Measurements from ENCODE around the gene ECHS1.
A peak's percentile ranks its signal among the peaks of the same experiment; 100 is the strongest.

Gene ECHS1

DNA sequence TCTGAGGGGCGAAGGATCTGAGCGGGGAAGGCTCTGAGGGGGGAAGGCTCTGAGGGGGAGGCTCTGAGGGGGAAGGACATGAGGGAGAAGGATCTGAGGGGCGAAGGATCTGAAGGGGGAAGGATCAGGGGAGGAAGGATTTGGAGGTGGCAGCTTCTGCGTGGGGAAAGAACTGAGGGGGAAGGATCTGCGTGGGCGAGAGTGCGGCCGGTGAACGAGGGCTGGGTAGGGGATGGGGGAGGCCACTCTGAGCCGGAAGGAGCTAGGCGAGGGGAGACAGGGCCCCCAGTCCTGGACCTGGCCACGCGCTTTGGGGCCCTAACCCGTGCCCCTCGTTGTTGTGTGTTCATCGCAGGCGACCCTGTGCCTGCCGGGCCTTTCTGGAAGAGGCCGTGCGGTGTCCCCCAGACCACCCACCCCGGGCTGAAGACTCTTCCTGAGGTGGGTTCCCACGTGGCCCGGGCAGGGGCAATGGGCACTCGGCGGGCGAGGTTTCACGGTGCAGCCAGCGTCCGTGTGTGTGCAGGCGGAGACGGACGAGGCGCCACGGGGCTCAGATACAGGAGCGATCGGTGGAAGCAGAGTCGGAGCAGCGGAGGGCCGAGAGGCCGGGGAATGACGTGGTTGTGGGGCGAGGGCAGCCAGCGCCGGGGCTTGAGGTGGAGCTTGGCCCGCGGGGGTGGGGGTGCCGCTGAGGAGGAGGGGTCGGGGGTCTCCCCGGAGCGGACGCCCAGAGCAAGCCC, 38.5 kb downstream of the ECHS1 start:
- Histone ChIP-seq H4K8ac (ENCODE audit: low read depth, low read length) (no peak overlapping the region), H2BK12ac (ENCODE audit: low read length) (no peak overlapping the region), H4K91ac (ENCODE audit: low read depth, low read length) (no peak overlapping the region), H3K79me1 (ENCODE audit: low read length) (no peaks in the 10 kb centered on the region), H3K23ac (ENCODE audit: low read length) (no peak overlapping the region), H3K36me3 (ENCODE audit: control insufficient read depth in 1 of 2, insufficient read depth in 2 of 2, low read length in 2 of 2) (no peaks in the 10 kb centered on the region), H3K4me2 (ENCODE audit: low read length) (peak overlapping the region; percentile 27), H2AFZ (ENCODE audit: insufficient read depth, low read length, poor library complexity) (peak overlapping the region; percentile 52), H3K27ac (ENCODE audit: low read depth, low read length) (no peak overlapping the region), H3K14ac (ENCODE audit: low read length) (no peak overlapping the region), H3K27me3 (ENCODE audit: insufficient read depth, low read length) (peaks cover 45% of the 10 kb centered on the region), H2AK5ac (ENCODE audit: low read length) (no peak overlapping the region), H3K4ac (ENCODE audit: low read depth, low read length) (no peak overlapping the region), H2BK120ac (ENCODE audit: insufficient read depth, low read length, poor library complexity) (no peak overlapping the region), H3K18ac (ENCODE audit: low read length) (no peak overlapping the region), H3K9me3 (ENCODE audit: insufficient read depth, low read depth, low read length) (peaks cover 42% of the 10 kb centered on the region), H3K4me3 (ENCODE audit: low read depth, low read length) (no peak overlapping the region), H3K79me2 (ENCODE audit: control insufficient read depth, insufficient read depth, low read length, poor library complexity) (no peaks in the 10 kb centered on the region), H3K4me1 (ENCODE audit: control insufficient read depth in 1 of 2, insufficient read depth in 2 of 2, low read length in 2 of 2) (peaks cover 0 to 3% of the 10 kb centered on the region in 2 experiments), H4K12ac (ENCODE audit: low read depth, low read length) (no peak overlapping the region), H2BK5ac (ENCODE audit: low read depth, low read length, poor library complexity) (no peak overlapping the region), H3K9ac (ENCODE audit: low read length) (no peak overlapping the region)
- DNase-seq, result peak in 1 of 2 donors; percentile 38
- WGBS (ENCODE audit: extremely low coverage, insufficient coverage, insufficient read length), result no CpG with 5 or more reads among the region's 51 CpGs

DNA sequence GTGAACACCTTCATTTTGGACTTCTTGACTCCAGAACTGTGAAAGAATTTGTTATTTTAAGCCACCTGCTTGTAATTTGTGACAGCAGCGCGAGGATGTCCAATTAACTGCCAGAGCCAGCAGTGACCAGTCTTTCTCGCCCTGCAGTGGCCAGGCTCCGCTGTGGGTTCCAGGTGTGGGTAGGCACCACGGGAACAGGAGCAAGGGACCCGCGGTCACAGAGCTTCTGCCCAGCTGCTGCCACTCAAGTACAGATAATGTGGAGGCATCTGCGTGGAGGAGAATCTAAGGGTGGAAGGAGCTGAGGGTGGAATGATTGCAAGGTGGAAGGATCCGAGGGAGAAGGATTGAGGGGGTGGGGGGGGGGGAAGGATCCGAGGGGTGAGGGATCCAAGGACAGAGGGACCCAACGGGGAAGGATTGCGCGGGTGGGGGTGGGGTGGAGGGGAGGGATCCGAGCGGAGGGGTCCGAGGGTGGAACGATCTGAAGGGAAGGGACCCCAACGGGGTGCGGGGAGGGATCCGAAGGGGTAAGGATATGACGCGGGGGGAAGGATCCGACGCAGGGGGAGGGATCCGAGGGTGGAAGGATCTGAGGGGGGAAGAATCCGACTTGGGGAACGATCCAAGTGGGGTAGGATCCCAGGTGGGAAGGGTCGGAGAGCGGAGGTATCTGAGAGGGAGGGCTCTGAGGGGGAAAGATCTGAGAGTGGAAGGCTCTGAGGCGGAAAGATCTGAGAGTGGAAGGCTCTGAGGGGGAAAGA, 40.0 kb downstream of the ECHS1 start:
- H2BK12ac ChIP-seq (ENCODE audit: low read length), result no peak overlapping the region
- H3K4me2 ChIP-seq (ENCODE audit: low read length), result no peak overlapping the region
- no peaks in the 10 kb centered on the region for H3K36me3 ChIP-seq (ENCODE audit: control insufficient read depth in 1 of 2, insufficient read depth in 2 of 2, low read length in 2 of 2)
- H3K23ac ChIP-seq (ENCODE audit: low read length), result no peak overlapping the region
- no peak overlapping the region for H3K18ac ChIP-seq (ENCODE audit: low read length)
- H3K9ac ChIP-seq (ENCODE audit: low read length), result no peak overlapping the region
- no peak overlapping the region for H2AFZ ChIP-seq (ENCODE audit: insufficient read depth, low read length, poor library complexity)
- peaks cover 45% of the 10 kb centered on the region for H3K27me3 ChIP-seq (ENCODE audit: insufficient read depth, low read length)
- H3K4me1 ChIP-seq (ENCODE audit: control insufficient read depth in 1 of 2, insufficient read depth in 2 of 2, low read length in 2 of 2), result peaks cover 0 to 3% of the 10 kb centered on the region in 2 experiments
- no peak for DNase-seq
- WGBS (ENCODE audit: extremely low coverage, insufficient coverage, insufficient read length), result no CpG with 5 or more reads among the region's 30 CpGs
- H2BK120ac ChIP-seq (ENCODE audit: insufficient read depth, low read length, poor library complexity), result no peak overlapping the region
- H3K4me3 ChIP-seq (ENCODE audit: low read depth, low read length), result no peak overlapping the region
- no peak overlapping the region for H4K12ac ChIP-seq (ENCODE audit: low read depth, low read length)
- H3K4ac ChIP-seq (ENCODE audit: low read depth, low read length), result no peak overlapping the region
- H4K91ac ChIP-seq (ENCODE audit: low read depth, low read length), result no peak overlapping the region
- no peaks in the 10 kb centered on the region for H3K79me2 ChIP-seq (ENCODE audit: control insufficient read depth, insufficient read depth, low read length, poor library complexity)
- H3K27ac ChIP-seq (ENCODE audit: low read depth, low read length), result no peak overlapping the region
- H3K79me1 ChIP-seq (ENCODE audit: low read length), result no peaks in the 10 kb centered on the region
- H4K8ac ChIP-seq (ENCODE audit: low read depth, low read length), result no peak overlapping the region
- no peak overlapping the region for H2AK5ac ChIP-seq (ENCODE audit: low read length)
- H3K14ac ChIP-seq (ENCODE audit: low read length), result no peak overlapping the region
- H2BK5ac ChIP-seq (ENCODE audit: low read depth, low read length, poor library complexity), result no peak overlapping the region
- peaks cover 29% of the 10 kb centered on the region for H3K9me3 ChIP-seq (ENCODE audit: insufficient read depth, low read depth, low read length)

DNA sequence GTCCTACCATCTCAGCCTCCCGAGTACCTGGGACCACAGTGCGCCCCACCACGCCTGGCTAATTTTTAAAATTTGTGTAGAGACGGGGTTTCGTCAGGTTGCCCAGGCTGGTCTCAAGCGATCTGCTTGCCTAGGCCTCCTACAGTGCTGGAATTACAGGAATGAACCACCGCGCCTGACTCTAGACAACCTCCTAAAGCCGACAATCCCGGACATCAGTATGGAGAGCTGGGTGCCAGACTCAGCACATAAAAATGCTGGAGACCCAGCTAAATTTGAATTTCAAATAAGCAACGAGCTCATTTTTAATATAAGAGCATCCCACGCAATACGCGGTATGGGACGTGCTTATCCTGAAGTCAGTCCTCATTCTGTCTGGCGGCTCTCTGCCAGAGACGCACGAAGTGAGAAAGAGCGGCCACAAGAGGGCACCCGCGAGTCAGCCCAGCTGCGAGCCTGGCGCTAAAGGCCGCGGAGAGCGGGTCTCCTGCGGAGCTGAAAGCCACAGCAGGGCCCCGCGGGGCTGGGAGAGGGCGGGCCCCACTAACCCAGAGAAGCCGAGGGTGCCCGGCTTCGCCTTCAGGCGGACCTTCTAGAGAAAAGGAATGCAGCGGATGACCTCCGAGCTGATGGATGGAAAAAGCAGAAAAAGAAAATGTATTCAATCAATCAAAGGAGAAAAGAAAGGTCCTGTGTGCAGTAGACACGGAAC, 43.5 kb downstream of the ECHS1 start:
- WGBS (ENCODE audit: extremely low coverage, insufficient coverage, insufficient read length), result no CpG with 5 or more reads among the region's 37 CpGs
- Histone ChIP-seq H3K79me1 (ENCODE audit: low read length) (no peaks in the 10 kb centered on the region), H2AFZ (ENCODE audit: insufficient read depth, low read length, poor library complexity) (no peak overlapping the region), H3K18ac (ENCODE audit: low read length) (no peak overlapping the region), H4K12ac (ENCODE audit: low read depth, low read length) (no peak overlapping the region), H3K79me2 (ENCODE audit: control insufficient read depth, insufficient read depth, low read length, poor library complexity) (no peaks in the 10 kb centered on the region), H2BK5ac (ENCODE audit: low read depth, low read length, poor library complexity) (no peak overlapping the region), H2BK12ac (ENCODE audit: low read length) (no peak overlapping the region), H3K36me3 (ENCODE audit: control insufficient read depth in 1 of 2, insufficient read depth in 2 of 2, low read length in 2 of 2) (no peaks in the 10 kb centered on the region), H3K4me2 (ENCODE audit: low read length) (peak overlapping the region; percentile 38), H2AK5ac (ENCODE audit: low read length) (no peak overlapping the region), H3K14ac (ENCODE audit: low read length) (no peak overlapping the region), H3K4ac (ENCODE audit: low read depth, low read length) (no peak overlapping the region), H4K91ac (ENCODE audit: low read depth, low read length) (no peak overlapping the region), H2BK120ac (ENCODE audit: insufficient read depth, low read length, poor library complexity) (no peak overlapping the region), H3K27ac (ENCODE audit: low read depth, low read length) (no peak overlapping the region), H4K8ac (ENCODE audit: low read depth, low read length) (no peak overlapping the region), H3K9ac (ENCODE audit: low read length) (no peak overlapping the region), H3K27me3 (ENCODE audit: insufficient read depth, low read length) (peaks cover 35% of the 10 kb centered on the region), H3K4me1 (ENCODE audit: control insufficient read depth in 1 of 2, insufficient read depth in 2 of 2, low read length in 2 of 2) (peaks cover 7 to 16% of the 10 kb centered on the region in 2 experiments), H3K23ac (ENCODE audit: low read length) (no peak overlapping the region), H3K4me3 (ENCODE audit: low read depth, low read length) (no peak overlapping the region), H3K9me3 (ENCODE audit: insufficient read depth, low read depth, low read length) (peaks cover 12% of the 10 kb centered on the region)
- DNase-seq, result peak; percentile 92 to 98

Measured in trophoblast cell (in vitro differentiated cells and primary cell).